ENCODE measurements around the gene FOXP3.
"Not testable (repeated sequence)": the region's sequence is repeated elsewhere in the genome, so short reads cannot be mapped to it uniquely, and the experiment has no call there.

Gene FOXP3

GRCh38 chrX:49264460-49264859, at the start of gene FOXP3:
Gene FOXP3 (minus strand): TSS chrX:49264710. CDS start chrX:49258505, 6,205 bp downstream.
- DNase-seq (ENCODE audit: low read depth): no peak

- DNase-seq (ENCODE audit: low read depth): no peak
Observed at GRCh38 chrX:49312176-49312575, 47.7 kb upstream of the FOXP3 start.

DNA sequence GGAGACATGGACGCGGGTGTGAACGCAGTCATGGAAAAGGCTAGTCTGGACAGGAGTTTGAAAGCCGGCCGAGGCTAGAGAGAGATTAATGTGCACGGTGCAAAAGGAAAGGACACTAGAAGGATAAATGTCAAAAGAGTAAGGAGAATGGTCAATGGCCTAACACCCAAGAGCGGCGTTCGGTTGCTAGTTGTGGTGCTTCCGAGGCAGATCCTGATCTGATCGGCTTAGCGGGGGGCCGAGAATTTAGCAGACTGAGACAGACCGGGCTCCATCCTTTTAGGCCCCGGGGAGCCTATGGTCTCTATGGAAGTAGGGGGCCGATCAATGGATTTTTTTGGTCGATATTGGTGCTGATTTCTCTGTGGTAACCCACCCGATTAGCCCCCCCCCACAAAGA, 45.9 kb upstream of the FOXP3 start:
- DNase-seq (ENCODE audit: low read depth): no peak

GRCh38 chrX:49309401-49309981, 45.0 kb upstream of the FOXP3 start:
- DNase-seq (ENCODE audit: low read depth): no peak

GRCh38 chrX:49308604-49309269, 44.2 kb upstream of the FOXP3 start:
- DNase-seq (ENCODE audit: low read depth): no peak

GRCh38 chrX:49307775-49308174, 43.3 kb upstream of the FOXP3 start:
- not testable (repeated sequence) for DNase-seq (ENCODE audit: low read depth)

DNA sequence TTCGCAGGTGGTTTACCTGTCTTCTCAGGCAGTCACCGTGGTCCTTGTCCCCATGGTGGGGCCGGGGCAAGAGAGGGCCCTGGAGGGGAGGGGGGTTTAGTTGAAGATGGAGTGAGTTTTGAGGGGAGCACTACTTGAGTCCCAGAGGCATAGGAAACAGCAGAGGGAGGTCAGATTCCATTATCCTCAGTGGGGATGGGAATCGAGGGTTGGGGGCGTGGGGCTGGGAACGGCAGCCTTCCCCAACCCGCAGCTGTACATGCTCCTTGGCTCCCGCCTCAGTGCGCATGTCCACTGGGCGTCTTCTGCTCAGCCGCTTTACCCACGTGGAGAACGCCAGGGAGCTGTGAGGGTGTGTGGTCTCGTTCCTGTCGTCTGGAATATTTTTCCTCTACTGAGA, 38.8 kb upstream of the FOXP3 start, which contains the start of gene GAGE10:
TSS of gene GAGE10 (plus strand) at position 301 of the 400 bp plus-strand sequence. CDS start 1,214 bp downstream, outside the sequence.
- no peak for DNase-seq (ENCODE audit: low read depth)

DNA sequence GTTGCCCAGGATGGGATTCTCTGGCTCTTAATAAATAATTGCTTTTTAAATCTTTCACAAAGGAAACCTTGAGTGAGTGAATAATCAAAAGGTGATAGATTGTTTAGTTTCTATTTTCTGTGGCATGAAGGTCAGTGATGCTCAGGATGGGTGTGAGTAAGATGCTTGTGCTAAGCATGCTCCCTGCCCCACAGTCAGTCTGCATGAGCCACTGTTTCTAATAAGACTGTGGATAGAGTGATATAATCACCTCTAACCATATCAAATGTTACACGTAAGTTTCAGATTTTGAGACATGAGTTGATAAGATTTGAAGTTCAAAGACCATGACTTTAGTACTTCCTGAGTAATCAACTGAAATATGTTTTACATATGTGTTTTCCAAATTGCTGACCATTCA, 36.2 kb upstream of the FOXP3 start:
- DNase-seq (ENCODE audit: low read depth): no peak

GRCh38 chrX:49299293-49299692, 34.8 kb upstream of the FOXP3 start:
- not testable (repeated sequence) for DNase-seq (ENCODE audit: low read depth)

DNA sequence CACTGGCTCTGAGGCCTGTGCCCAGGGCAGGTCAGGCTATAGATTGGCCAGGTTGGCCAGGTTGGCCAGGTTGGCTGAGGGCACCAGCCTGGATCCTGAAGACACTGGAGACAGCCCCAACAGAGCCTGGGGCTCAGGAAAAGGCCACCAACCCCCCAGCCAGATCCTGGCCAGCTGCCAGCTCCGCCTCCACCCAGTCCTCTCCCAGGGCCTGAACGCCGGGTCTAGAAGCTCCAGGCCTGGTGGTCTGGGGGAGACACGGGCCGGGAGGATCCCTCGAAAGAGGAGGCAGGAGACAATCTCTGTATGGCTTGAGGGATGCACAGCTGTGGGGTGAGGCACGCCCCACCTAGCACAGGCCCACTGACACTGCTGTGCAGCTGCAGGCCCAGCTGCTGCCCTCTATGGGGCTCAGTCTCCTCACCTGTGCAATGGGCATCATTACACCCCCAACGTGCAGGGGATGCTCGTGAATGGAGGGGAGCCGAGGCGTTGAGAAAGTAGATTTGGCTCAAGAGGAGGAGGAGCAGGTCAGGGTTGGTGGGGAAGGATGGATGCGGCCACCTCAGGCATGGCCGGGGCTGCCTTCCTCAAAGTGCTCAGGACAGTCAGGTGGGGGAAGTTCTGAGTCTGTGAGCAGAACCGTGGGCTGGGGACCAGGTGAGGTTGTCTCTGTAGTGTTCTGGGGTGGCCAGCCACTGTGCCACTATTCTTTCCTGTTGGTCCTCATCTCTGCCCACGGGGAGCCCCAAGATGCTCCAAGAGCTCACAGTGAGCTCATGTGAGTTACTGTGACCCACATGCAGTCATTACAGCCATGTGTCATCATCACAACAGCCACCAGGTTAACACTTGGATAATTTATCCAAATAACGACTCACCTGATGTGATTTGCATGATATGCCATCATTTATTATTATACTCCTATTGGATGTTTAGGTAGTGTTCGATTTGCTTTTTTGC, 28.2 kb upstream of the FOXP3 start:
- no peak for DNase-seq (ENCODE audit: low read depth)

DNA sequence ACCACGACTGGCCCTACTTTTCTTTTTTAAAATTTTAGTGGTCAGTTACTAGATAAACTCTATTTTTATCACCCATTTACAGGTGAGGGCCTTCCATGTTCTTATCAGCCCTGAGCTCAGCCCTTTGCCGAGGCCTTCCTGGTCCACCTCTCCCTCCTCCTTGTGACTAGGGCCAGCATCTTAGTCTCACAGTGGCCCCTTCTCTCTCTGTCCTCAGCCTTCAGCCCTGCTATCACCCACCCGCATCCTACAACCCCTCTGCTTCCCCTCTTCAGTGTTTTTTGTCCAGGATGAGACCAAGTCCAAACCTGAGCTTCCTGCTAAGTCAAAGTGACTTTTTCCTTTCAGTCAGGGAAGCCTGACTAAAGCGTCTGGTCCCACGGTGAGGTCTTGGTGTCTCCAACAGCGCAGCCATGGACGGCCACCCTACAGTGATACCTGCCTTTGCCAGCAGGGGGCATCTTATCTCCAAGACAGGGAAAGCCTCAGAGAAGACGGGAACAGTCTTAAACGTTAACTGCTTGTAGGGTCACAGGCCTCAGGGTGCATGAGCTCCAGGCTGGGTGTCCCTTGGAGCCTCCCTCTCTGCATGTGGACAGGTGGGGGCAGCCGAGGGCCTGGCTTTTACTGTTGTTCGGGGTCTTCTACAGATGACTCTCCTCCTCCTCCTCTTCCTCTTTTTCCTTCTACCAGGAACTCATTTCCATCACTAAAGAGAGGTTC, 27.3 kb upstream of the FOXP3 start:
- peak; percentile 38 for DNase-seq (ENCODE audit: low read depth)

DNA sequence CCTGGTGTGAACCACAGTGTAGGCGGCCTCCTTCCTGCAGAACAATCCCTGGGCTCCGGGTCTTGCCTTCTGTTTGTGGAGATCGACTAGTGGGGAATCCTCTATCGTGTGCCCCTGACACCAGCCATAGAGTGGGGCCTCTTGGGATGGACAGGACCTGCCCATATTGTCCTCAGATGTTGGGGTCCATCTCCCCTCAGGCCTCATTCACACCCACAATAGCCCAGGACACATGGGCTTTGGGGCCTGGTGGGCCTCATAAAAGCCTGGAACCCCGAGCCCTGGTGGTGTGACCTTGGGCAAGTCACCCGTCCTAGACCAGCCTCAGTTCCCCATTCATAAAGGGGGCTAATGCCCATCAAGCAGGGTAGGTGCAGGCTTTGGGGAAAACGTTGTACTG, 25.7 kb upstream of the FOXP3 start:
- DNase-seq (ENCODE audit: low read depth): no peak

DNA sequence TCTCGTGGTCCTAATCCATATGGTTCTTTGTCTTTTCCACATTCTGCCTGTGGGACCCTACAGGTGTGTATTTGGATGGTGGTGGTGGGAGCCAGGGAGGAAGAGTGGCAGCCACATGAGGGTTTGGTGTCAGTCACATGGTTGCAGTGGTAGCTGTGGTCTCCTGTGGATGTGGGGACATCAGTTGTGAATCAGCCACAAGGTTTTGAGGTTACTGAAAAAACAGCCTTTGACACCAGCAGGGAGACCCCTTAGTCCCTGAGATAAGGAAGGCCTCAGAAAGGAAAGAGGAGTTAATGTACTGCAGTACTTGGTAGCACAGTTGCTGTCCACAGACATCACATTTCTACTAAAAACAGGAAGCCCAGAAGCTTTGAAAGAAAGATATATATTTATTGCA, 23.2 kb upstream of the FOXP3 start:
- DNase-seq (ENCODE audit: low read depth): no peak

DNA sequence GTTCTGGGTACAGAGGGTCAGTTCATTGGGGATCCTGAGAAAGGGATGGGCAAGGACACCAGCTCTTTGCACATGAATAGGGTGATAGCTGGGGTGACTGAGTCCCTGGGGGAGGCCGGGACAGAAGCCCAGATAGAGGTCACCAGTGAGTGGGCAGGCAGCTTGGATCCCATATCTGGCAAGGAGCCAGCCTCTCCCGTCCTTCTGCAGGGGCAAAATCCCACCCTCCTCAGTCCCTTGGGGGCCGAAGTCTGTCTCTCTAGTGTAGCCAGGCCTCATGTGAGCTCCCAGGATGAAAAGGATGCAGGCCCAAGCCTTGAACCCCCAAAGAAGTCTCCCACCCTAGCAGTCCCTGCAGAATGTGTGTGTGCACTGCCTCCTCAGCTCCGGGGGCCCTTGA, 22.1 kb upstream of the FOXP3 start:
- no peak for DNase-seq (ENCODE audit: low read depth)

DNA sequence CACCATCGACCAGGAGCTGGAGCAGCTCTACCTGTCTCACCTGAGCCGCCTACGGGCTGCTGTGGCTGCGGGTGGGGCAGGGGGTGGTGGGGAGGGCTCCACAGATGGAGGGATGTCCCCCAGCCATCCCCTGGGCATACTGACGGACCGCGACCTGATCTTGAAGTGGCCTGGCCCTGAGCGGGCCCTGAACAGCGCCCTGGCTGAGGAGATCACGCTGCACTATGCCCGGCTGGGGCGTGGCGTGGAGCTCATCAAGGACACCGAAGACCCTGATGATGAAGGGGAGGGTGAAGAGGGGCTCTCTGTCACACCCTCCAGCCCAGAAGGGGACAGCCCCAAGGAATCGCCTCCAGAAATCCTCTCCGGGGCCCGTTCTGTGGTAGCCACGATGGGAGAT, 21.6 kb upstream of the FOXP3 start:
- DNase-seq (ENCODE audit: low read depth): no peak

DNA sequence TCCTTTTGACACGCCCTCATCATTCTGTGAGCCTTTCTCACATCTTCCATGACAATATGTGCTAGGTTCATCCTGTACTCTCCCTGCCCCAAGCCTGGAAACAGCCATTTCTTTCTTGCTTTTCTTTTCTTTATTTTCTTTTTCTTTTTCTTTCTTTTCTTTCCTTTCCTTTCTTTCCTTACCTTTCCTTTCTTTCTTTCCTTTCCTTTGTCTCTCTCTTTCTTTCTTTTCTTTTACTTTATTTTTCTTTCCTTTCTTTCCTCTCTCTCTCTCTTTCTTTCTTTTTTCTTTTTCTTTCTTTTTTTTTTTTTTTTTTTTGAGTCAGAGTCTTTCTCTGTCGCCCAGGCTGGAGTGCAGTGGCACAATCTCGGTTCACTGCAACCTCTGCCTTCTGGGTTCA, 19.7 kb upstream of the FOXP3 start:
- no peak for DNase-seq (ENCODE audit: low read depth)

- no peak for DNase-seq (ENCODE audit: low read depth)
Observed at GRCh38 chrX:49282647-49283011, 18.1 kb upstream of the FOXP3 start.

GRCh38 chrX:49278081-49278480, 13.6 kb upstream of the FOXP3 start:
- no peak for DNase-seq (ENCODE audit: low read depth)

DNA sequence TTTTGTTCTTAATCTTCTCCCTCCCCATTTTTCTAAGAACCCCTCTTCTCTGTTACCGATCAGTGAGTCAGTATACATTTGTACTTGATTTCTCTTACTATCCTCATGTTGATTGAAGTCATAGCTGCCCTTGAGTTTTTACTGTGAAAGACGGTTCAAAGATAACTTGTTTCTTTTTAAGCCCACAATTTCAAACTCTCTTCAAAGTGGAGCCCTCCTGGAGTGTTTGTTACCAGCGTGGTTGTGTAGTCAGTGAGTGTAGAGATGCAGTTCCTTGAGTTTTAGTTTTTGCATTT, 13.0 kb upstream of the FOXP3 start:
- DNase-seq (ENCODE audit: low read depth): no peak

GRCh38 chrX:49276671-49277534, 12.4 kb upstream of the FOXP3 start:
- DNase-seq (ENCODE audit: low read depth): no peak

DNA sequence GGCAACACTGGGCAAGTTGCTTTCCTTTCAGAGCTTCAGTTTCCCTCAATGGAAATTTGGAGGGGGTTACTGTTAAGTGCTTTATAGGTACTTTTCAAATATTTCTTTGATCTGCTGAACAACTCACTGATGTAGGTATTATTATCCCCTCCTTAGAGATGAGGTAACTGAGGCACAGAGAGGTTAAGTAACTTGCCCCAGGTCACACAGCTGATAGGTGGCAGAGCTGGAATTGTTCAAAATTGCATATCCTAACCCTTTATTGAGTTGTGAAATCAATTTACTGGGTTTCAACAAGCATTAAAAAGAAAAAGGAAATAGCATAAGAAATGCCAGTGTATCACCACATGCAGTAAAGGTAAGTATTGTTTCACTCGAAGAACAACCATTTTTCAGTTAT, 11.7 kb upstream of the FOXP3 start:
- DNase-seq (ENCODE audit: low read depth): no peak
